ENCODE results near the gene NBPF20.
"Not testable (repeated sequence)": the region's sequence is repeated elsewhere in the genome, so short reads cannot be mapped to it uniquely, and the experiment has no call there.

DNA sequence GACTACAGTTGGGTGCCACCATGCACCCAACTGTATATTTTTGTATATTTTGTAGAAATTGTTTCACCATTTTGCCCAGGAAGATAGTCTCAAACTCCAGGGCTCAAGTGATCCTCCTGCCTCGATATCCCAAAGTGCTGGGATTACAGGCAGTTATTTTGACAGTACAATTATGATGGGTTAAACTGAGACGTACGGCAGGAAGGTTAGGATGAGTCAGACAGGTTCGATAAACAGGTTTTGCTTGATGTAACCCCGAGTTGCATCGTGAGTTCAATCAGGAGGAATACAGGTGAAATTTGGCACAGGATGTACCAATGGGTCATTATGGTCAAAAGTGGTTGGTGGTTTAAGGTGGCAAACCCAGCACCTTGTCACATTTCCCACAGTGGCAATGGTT, 46.0 kb upstream of the NBPF20 start:
- TF ChIP-seq, protein P1, sequence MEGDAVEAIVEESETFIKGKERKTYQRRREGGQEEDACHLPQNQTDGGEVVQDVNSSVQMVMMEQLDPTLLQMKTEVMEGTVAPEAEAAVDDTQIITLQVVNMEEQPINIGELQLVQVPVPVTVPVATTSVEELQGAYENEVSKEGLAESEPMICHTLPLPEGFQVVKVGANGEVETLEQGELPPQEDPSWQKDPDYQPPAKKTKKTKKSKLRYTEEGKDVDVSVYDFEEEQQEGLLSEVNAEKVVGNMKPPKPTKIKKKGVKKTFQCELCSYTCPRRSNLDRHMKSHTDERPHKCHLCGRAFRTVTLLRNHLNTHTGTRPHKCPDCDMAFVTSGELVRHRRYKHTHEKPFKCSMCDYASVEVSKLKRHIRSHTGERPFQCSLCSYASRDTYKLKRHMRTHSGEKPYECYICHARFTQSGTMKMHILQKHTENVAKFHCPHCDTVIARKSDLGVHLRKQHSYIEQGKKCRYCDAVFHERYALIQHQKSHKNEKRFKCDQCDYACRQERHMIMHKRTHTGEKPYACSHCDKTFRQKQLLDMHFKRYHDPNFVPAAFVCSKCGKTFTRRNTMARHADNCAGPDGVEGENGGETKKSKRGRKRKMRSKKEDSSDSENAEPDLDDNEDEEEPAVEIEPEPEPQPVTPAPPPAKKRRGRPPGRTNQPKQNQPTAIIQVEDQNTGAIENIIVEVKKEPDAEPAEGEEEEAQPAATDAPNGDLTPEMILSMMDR (IDR thresholded peaks at IDR 0.05; ENCODE audit: low read depth, low read length, poor library complexity, severe bottlenecking): not testable (repeated sequence)
- TF ChIP-seq EZH2phosphoT487 (IDR thresholded peaks at IDR 0.05; ENCODE audit: borderline replicate concordance, low read length): not testable (repeated sequence)
